DMS53 treated with DMSO at 0.1 percent for 48 hours (cell line): ENCODE data around the gene ANKRD6.

ENCODE experiments used
- DNase-seq: peaks from one replicate; lab custom pipeline; 2025; ENCODE audit not compliant: unreplicated experiment; lab: John Stamatoyannopoulos, UW

ANKRD6 gene

DNA sequence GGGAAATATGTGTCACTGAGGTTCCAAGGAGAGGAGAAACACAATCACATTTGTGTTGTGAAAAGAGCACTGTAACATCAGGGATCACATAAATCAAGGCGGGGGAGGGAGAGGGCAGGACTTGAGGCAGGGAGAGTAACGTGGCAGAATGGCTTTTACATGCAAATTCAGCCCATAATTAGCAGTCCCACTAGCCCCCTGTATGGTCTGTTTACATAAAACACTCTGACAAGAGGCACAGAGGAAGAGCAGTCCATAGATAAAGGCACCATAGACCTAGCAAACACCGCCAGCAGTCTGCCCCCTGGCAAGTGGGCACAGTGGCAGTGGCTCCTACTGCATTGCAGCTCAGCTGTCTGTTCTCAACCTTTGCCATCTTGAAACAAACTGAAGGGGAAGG, 122.9 kb downstream of the ANKRD6 start:
- DNase-seq: no peak

DNA sequence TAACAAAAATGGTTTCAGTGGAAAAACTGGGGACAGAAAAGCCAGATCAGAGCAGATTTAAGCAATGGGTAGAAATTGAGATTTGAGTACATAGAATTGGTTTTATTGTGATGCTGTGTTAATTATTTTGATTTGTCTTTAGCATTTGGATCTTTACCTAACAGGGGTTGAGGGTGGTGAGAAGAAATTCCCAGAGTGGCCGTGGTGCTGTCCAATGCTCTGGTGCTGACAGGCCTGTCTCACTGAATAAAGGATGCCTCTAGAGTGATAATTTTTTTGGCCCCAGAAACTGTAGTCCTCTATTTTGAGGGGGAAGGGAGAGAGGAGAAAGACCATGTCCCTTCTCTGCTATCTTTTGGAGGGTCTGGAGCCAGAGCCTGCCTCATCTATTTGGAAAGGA, 126.5 kb downstream of the ANKRD6 start:
- no peak for DNase-seq

DNA sequence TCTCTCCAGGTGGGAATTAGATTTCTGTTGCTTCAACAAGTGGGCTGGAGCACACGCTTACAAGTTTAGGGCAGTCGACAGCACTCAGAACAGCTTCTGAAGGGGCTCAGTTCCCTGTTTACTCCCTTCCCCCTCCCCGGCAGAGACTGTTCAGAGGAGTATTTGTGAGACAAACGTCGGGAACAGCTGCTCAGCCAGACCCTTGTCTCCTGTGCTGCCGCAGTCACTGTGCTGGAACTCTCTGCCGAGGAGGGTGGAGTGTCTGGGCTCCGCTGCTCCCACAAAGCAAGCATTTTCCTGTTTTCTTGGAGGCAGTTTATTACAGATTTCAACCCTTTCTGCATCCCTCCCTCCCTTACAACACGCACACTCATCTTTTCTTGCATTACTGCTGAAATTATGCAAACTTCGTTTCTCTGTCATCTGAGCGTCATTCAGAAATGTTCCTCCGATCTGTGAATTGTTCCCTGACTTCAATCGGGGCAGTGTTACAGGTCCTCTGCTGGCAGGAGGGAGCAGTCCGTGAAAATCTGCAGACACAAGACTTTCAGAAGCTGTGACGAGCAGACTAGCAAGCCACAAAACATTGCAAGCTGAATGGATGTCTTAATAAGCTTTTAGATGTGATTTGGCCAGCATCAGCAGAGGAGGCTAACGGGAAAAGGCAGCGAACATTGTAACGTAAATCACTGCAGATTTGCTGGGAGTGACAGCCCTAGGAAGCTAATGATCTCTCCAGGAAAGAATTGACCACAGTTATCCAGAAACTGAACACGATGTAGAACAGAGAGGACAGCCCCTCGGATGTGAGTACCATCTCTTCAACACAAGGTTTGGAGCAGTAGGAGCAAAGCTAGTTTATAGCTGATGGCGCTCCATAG, 129.4 kb downstream of the ANKRD6 start:
- no peak for DNase-seq

DNA sequence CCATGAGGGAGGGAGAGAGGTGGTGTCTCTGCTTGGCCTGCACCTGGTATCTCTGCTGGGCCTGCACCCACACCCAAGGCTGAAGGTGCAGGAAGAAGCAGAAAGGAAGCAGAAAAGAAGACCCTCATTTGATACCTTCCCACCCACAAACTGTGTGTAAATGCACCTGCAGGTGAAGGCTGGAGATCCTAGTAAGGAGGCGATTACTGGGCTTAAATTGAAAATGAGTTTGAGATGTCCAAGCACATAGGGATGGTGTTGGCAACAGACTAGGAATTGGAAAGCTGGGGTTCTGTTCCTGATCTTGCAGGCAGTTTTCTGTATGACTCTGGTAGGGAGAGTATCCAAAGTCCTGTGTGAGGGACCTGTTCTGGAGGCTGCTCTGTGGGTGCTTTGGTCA, 130.9 kb downstream of the ANKRD6 start:
- DNase-seq: no peak

DNA sequence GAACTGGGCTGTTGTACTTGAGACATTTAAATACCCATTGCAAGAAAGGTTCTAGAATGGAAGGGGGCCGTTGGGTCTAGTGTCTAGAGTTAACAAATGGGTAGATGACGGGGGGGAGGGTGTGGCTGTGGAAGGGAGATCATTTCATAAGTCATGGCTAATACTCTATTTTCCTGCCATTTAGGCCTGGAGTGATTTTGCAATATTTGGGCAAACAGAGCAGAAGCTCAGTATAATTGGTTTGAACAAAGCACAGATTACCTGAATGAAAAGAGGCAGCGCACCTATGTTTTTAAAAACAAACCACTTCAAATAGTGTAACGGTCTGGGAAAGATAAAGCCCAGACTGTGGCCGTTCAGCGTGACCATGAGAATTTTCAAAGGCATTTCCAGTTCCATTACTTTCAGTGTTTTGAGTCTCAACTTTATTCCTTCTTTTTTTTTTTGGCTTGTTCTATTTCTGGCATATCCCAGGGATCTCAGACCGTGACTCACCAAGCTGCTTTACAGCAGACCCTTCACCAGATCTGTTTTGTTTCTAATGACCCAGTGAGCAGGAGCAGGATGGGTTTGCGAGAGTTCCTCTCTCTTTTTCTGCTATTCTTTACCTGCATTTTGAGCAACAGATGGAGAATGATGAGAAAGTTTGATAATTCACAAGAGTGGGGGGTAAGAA, 131.9 kb downstream of the ANKRD6 start:
- DNase-seq: no peak

DNA sequence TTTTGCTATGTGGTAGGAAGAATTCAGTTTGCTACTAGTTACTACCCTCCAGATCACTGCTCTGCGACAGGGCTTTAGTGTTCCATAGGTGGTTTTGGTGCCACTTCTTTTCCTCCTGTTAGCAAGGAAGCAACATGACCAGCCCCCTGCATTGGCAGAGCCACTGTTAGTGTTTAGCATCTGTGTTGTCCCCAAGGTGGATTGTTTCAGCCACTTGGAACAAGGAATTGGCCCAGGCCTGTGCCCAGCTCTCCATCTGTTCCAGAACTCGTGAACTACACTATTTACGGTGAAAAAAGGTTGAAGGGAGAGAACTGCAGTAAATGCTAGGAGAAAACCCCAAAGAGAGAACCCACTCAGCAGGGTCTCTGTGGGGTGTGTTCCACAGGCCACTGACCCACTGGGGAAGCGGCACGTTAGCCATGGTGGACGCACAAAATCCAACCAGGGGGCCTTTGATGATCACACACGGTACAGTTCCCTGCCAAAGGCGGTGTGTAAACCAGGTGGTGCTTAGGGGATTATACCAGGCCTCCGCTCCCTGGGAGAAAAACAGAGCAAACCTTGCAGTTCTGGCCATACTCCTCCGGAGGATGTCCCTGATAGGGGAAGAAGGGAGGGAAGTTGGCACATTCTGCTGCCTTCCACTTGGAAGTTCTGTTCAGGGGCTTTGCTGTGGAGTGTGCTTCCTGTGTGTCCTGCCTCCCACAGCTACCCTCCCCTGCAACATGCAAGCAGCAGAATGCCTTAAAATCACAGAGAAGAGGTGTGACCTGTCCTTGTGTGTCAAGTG, 133.3 kb downstream of the ANKRD6 start:
- no peak for DNase-seq

DNA sequence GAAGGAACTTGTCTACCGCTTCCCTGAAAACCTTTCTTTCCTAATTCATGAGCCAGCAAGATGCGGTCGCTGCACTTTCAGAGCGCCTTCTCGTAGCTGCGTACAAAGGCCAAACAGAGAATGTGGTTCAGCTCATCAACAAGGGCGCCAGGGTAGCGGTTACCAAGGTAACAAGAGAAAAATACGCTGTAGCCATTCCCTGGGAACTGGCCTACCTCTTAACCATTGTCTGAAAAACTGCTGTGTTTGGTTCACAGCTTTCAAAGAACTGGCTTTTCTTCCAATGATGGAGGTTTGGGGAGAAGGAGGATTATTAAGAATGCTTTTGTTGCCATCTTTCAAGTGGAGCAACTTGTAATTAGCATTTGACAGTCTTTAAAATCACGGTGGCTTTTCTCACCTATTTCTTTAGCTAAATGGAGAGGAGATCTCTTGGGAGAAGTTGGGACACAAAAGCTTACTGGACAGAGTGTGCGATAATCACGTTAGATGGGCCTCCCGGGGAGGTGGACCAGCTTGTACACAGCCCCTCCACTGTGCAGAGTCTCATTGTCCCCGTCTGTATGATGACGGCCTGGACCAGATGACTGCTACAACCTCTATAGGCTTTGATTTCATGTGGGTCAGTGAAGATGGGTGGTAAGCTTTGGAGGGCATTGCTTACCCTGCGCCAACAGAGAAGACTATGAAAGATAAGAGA, 134.1 kb downstream of the ANKRD6 start:
- no peak for DNase-seq

DNA sequence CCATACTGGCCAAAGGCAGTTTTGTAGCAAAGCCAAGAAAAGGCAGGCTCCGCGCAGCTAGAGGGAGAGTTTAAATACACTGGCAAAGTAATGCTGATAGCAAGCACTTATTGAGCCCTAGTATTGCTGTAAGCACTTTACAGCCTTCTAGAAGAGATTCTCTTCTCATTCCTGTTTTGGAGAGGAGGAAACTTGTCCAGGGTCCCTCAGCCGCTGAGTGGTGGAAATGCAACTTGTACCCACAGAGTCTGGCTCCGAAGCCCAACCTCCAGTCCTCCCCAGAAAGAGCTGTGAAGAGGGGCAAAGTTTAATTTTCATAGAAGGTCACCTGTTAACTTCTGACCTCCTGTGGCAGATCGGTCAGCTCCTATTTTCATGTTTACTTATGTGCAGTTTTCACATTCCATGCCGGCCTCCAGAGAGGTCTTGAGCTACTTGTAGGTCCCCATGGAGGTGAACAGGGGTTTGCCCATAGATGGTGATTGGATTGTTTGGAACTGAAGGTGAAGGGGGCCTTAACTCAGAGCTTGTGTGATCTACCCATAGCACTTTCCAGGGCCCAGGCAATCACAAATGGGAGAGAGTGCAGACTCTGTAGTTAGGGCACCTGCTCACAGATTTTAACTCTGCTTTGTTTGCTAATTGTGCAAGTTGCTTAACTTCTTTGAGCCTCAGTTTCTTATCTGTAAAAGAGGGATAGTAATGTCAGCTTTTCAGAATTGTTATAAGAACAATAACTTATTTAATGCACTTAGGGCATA, 134.9 kb downstream of the ANKRD6 start:
- DNase-seq: no peak

DNA sequence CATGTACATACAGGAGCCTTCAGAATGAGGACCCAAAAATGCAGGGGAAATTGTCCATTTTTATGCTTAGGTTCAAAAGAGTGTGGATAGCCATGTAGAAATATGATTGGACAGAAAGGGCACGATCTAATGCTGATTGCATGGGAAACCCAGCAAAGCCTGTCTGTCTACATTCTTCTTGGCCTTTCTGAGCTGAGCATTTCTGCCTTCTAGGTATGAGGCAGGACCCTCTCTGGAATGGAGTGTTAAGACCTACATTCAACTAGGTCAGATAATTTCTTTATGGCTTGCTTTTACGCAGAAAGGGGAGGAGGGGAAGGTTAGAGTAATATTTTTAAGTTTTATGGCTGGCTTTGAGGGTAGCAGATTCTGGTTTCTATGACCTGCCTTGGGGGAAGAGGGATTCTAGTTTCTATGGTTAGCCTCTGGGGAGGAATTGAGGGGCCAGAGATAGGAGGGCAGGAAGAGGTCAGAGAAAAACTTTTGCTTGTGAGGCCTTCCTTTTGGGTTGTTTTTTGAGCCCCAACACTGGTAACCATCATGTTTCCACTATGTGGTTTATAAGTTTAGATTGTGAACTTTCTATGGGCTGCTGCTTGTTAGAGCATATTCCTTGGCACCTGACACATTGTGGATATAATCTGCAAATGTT, 142.1 kb downstream of the ANKRD6 start:
- DNase-seq: no peak

DNA sequence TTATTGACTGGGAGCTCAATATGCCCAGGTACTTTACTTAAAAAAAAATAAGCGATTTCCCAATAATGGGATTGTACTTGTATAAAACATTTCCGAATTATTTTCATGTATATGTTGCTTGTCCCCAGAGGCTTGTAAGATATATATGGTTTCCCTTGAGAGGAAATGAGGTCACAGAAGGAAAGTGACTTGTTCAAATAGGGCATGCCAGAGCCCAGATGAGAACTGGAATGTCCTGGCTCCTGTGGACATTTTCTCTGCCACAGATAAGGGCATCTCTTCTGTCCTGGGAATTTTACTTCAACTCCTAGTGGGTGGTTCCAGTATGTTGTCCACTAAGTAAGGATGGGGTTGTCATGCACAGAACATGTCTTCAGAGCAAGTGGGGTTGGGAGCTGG, 142.6 kb downstream of the ANKRD6 start:
- DNase-seq: no peak

DNA sequence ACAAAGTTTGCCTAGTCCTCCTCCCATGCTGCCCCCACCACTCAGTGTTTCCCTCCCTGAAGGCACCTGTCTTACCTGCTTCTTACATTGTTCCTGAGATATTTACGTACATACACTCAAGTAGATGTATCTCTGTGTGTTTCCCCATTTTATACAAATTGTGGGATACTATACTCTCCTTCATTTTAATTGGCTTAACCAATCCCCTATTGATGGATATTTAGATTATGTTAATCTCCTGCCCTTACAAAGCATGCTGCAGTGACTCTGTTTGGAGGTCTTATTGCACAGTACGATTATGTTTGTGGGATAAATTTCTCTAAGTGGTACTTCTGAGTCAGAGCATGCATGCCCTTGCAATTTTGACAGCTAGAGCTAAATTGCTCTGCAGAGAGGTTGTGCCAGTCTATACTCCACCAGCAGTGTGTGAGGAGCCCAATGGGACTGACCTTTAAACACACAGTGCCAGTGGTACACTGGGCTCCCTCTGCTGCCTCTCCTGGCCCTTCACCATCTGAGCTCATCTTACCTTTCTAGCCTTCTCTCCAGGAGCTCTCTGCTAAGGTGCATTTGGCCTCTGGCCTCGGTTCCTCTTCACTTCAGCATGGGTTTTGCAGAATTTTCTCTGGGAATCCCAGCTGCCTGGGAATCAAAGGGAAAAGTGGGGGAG, 148.2 kb downstream of the ANKRD6 start:
- no peak for DNase-seq

DNA sequence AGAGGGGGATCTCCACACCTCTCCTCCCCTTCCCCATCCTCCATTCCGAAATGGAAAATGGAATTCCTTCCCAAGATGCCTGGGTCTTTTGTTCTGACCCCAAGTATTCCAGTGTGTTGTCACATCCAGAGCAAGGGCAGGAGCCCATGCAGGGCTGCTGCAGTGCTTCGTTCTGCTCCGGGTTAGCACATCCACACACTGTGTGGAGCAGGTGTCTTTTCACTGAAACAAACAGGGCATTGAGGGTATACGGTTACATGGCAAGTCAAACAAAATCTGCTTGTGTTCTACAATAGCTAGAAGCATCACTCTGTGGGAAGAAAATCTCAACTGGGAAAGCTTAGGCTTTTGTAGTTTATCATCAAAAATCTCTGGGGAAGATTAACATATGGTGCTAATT, 148.7 kb downstream of the ANKRD6 start:
- DNase-seq: peak; percentile 3

DNA sequence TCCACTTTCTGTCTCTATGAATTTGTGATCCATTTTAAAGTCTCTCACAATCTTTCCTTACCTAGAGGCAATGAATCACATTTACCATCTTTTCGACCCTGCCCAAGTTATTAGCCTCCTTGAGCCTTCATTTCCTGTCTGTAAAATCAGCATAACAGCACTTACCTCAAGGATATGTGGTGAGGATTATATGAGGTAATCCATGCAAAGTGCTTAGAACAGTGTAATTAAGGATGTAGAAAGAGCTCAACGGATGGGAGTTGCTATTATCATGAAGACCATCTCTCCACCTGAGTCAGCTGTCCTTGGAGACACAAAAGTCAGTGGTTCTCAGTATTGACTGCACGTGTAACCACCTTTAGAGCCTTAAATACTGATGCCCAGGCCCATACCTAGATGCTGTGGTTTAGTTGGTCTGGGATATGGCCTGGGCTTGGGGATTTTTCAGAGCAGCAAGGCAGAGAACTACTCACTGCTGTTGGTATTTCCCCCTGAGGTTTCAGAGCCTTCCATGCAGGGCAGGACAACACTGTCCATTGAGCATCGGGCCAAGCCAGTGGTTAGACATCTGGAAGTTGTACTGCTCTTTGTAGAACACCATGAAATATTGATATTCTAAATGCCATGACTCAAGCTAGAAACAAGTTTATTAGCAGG, 149.8 kb downstream of the ANKRD6 start:
- DNase-seq: no peak

DNA sequence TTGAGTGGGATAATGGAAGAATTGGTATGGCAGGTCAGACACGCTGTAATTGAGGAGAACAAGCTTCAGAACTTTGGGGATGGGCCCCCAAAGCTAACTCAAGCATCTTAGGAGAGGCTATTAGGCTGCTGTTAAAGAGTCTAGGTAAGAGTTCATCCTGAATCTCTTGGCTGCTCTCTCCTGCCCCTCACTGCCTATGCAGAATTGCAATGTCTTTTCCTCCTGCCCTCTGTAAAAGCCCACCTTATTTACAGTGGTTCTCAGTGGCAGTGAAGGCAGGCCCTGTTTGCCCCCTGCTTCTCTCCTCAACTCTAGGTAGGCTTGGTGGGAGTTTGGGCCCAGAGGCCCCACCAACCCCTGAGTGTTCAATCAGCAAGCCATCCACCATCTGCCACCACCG, 150.6 kb downstream of the ANKRD6 start:
- no peak for DNase-seq

DNA sequence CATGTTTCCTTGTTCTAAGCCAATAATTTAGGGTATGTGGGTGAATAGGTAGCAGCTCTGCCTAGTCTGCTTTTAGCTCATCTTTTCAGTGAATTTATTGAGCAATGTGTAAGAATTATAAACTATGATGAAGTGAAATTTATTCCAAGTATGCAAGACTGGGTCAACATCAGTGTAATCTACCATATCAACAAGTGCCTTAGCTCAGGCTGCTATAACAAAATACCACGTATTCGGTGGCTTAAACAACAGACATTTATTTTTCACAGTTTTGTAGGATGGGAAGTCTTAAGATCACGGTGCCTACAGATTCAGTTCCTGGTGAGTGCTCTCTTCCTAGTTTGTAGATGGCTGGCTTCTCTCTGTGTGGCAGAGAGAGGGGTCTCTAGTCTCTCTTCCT, 151.6 kb downstream of the ANKRD6 start:
- DNase-seq: no peak

DNA sequence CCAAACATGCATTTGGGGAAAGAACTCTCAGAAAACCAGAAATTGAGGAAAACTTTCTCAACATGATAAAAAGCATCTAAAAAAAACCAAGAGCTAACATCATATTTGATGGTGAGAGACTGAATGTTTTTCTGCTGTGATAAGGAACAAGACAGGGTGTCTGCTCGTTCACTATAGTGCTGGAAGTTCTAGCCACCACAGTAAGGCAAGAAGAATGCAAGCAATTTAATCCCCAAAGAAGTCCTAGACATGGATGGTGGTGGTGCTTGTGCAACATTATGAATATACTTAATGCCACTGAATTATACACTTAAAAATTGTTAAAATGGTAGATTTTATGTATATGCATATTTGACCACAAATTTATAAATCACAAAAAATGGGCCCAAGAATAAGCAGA, 152.2 kb downstream of the ANKRD6 start:
- DNase-seq: no peak

DNA sequence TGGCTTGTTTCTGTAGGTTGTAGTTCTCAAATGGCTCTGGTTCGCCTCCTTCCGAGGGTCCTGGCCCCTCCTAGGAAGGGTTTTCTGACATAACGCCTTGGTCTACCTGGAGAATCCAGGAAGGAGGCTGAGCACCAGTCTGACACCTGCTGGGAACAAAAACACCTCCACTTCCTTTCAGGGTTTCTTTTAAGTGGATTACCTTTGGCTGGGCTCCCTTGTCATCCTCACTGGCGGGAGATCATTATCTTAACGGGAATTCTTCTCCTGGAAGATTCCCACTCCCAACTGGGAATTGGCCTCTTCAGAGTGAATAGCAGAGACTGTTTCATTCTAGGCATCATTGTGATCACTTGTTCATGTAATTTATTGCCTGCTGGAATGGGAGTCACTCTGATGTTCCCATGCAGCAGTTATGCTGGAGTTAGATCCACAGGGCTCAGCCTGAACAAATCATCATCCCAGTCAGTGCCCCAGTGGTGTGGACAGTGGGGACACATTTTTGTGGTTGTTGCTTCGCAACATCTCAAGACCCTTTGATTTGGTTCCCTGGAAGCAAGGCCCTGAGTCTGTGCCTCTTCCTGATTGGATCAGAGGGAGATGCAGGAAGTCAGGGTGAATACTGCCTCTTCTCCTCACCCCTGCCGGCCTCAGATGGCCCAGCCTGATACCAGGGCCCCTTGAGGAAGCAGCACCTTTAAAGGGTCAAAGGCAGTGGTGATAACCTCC, 156.5 kb downstream of the ANKRD6 start:
- DNase-seq: no peak

DNA sequence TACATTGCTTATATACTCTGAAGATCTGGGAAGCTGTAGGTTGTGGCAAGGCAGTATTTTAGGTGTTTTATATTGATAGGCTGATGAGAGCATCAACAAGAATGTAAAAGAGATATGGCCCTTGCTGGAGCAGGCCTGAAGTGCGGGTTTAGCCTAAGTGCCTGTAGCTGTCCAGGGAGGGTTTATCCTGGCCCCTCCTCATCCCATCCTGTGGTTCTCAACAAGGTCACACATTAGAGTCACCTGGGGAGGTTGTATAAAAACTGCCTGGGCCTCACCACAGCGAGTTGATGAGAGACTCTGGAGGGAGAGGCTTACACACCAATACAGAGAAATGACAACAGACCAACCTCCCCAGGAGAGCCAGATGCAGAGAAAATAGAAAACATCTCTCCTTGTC, 157.2 kb downstream of the ANKRD6 start:
- DNase-seq: no peak
